DOHH2 (cell line): ENCODE results near the gene SLC43A2.

ENCODE experiments used
- H3F3A ChIP-seq: fragments of 200-600 bp; sonication (generic), shearing (Covaris generic); 2 replicates; pipeline ENCODE4 v1.6.0; 2016; ENCODE audit warnings: antibody characterized with exemption, mild to moderate bottlenecking; ENCODE audit not compliant: control insufficient read depth, insufficient read depth
- H3K27ac ChIP-seq: fragments of 200-600 bp; sonication (generic); 2 replicates; pipeline ENCODE4 v1.5.1; 2014; ENCODE audit warnings: low read depth, mild to moderate bottlenecking, low read length, moderate library complexity
- H3K27me3 ChIP-seq: fragments of 200-600 bp; sonication (generic); 2 replicates; pipeline ENCODE4 v1.6.1; 2014; ENCODE audit warnings: mild to moderate bottlenecking, low read length, mixed read lengths; ENCODE audit not compliant: control insufficient read depth
- H3K36me3 ChIP-seq: fragments of 200-600 bp; sonication (generic); 2 replicates; pipeline ENCODE4 v1.6.1; 2014; ENCODE audit warnings: mild to moderate bottlenecking, low read length, moderate library complexity, mixed read lengths; ENCODE audit not compliant: control insufficient read depth
- H3K4me1 ChIP-seq: fragments of 200-600 bp; sonication (generic); 2 replicates; pipeline ENCODE4 v1.6.1; 2014; ENCODE audit warnings: mild to moderate bottlenecking, low read length, mixed read lengths; ENCODE audit not compliant: control insufficient read depth
- H3K4me2 ChIP-seq: fragments of 200-600 bp; sonication (generic); 2 replicates; pipeline ENCODE4 v1.6.0; 2014; ENCODE audit warnings: mild to moderate bottlenecking, low read length, moderate library complexity
- H3K4me3 ChIP-seq: fragments of 200-600 bp; sonication (generic); 2 replicates; pipeline ENCODE4 v1.5.1; 2014; ENCODE audit warnings: mild to moderate bottlenecking, low read length, mixed read lengths
- H3K79me2 ChIP-seq: fragments of 200-600 bp; sonication (generic); 2 replicates; pipeline ENCODE4 v1.6.1; 2014; ENCODE audit warnings: mild to moderate bottlenecking, low read length, mixed read lengths; ENCODE audit not compliant: control insufficient read depth
- H3K9me2 ChIP-seq: fragments of 200-600 bp; sonication (generic); replicated peaks from 2 replicates; pipeline ENCODE4 v1.6.1; 2014; ENCODE audit warnings: mild to moderate bottlenecking, low read length, mixed read lengths; ENCODE audit not compliant: control insufficient read depth
- H3K9me3 ChIP-seq: fragments of 200-600 bp; sonication (generic); 2 replicates; pipeline ENCODE4 v1.6.1; 2014; ENCODE audit warnings: antibody characterized with exemption, low read length, mixed read lengths; ENCODE audit not compliant: control insufficient read depth, insufficient read depth
- H4K20me1 ChIP-seq: fragments of 200-600 bp; sonication (generic); 2 replicates; pipeline ENCODE4 v1.6.0; 2014; ENCODE audit warnings: low read depth, mild to moderate bottlenecking, antibody characterized with exemption, low read length, moderate library complexity; ENCODE audit not compliant: control insufficient read depth, insufficient read depth
- EZH2phosphoT487 ChIP-seq: fragments of 200-600 bp; sonication (generic); IDR thresholded peaks from 2 replicates; pipeline ENCODE4 v1.6.1; 2017; ENCODE audit warnings: borderline replicate concordance, mild to moderate bottlenecking, antibody characterized with exemption, low read length, moderate library complexity, mixed read lengths
- TF ChIP-seq, protein P1 (sequence below): fragments of 200-600 bp; sonication (generic); IDR thresholded peaks from one replicate; pipeline ENCODE4 v1.5.1; 2014; ENCODE audit warnings: antibody characterized with exemption, mild to moderate bottlenecking, low read depth, low read length; ENCODE audit not compliant: poor library complexity, severe bottlenecking

Gene SLC43A2

DNA sequence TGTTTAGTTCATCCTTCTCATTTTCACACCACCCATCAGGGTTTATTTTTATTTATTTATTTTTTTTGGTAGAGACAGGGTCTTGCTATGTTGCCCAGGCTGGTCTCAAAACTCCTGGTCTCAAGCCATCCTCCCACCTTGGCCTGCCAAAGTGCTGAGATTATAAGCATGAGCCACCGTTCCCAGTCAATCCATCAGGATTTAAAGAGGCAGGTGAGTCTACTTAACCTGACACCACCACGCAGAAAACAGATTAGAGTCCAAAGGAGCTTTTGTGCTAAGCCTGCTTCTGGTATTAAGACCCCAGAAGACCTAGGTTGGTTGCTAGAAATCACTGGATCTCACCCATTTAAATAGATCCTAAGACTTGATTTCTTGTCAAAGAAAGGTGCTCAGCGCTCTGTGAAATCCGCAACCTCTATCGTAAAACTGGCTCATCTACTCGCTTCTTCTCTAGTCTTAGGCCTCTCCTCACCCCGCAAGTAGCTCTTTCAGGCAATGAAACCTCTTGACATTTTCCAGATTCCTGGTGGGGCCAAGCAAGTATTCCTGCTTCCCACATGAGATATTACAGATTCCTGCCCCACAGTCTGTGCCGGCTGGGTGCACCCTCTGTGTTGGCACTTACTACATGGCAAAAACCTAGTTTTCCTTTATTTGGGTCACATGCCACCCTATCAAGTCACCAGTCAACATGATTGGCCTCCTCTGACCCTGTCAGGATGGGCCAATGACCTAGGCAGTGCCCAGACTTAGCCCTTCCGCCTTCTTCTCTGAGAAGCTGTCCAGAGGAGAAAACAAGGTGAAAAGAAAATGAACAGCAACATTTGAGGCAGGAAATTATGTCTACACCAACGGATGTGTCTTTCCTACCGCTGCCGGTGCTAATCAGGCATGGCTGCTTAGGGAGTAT, 75.0 kb downstream of the SLC43A2 start:
- Histone ChIP-seq H3K4me1 (peaks cover 25% of the 10 kb centered on the region), H3K27me3 (no peaks in the 10 kb centered on the region), H3K79me2 (peaks cover 55% of the 10 kb centered on the region), H4K20me1 (peaks cover 8% of the 10 kb centered on the region), H3K4me2 (no peak overlapping the region), H3K9me3 (no peaks in the 10 kb centered on the region), H3K4me3 (no peak overlapping the region), H3K36me3 (peaks cover 76% of the 10 kb centered on the region), H3F3A (peaks cover 9% of the 10 kb centered on the region; the same call in 1 of the 2 replicates), H3K9me2 (no peaks in the 10 kb centered on the region), H3K27ac (no peak overlapping the region)
- no peak for TF ChIP-seq EZH2phosphoT487
- TF ChIP-seq, protein P1, sequence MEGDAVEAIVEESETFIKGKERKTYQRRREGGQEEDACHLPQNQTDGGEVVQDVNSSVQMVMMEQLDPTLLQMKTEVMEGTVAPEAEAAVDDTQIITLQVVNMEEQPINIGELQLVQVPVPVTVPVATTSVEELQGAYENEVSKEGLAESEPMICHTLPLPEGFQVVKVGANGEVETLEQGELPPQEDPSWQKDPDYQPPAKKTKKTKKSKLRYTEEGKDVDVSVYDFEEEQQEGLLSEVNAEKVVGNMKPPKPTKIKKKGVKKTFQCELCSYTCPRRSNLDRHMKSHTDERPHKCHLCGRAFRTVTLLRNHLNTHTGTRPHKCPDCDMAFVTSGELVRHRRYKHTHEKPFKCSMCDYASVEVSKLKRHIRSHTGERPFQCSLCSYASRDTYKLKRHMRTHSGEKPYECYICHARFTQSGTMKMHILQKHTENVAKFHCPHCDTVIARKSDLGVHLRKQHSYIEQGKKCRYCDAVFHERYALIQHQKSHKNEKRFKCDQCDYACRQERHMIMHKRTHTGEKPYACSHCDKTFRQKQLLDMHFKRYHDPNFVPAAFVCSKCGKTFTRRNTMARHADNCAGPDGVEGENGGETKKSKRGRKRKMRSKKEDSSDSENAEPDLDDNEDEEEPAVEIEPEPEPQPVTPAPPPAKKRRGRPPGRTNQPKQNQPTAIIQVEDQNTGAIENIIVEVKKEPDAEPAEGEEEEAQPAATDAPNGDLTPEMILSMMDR: no peak

DNA sequence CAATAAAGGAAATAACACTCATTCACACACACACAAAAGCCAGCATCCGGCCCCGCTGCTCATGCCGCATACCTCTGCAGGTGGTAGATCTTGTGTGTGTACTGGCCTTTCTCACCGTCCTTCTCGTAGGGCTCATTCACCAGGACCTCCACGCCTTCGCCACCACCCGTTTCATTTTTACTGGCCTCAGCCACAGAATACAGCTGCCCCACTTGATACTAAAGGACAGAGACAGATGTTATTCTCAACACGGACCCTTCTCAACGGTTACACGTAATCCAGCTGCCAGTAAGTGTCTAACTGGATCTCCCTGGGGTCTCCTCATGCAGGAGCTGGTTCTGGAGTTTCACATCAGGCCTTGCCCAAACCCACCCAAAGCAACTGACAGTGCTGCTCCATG, 75.7 kb downstream of the SLC43A2 start:
- H3K4me1 ChIP-seq: peaks cover 25% of the 10 kb centered on the region
- H3K36me3 ChIP-seq: peaks cover 78% of the 10 kb centered on the region
- TF ChIP-seq, protein P1: no peak
- TF ChIP-seq EZH2phosphoT487: no peak
- H3F3A ChIP-seq: 0 out of 2 replicates have a peak, but pooled peaks cover 5% of the 10 kb centered on the region
- peaks cover 48% of the 10 kb centered on the region for H3K79me2 ChIP-seq
- H3K27ac ChIP-seq: no peak overlapping the region
- no peaks in the 10 kb centered on the region for H3K9me3 ChIP-seq
- H4K20me1 ChIP-seq: peaks cover 8% of the 10 kb centered on the region
- H3K4me2 ChIP-seq: no peak overlapping the region
- H3K27me3 ChIP-seq: no peaks in the 10 kb centered on the region
- no peak overlapping the region for H3K4me3 ChIP-seq
- H3K9me2 ChIP-seq: no peaks in the 10 kb centered on the region

DNA sequence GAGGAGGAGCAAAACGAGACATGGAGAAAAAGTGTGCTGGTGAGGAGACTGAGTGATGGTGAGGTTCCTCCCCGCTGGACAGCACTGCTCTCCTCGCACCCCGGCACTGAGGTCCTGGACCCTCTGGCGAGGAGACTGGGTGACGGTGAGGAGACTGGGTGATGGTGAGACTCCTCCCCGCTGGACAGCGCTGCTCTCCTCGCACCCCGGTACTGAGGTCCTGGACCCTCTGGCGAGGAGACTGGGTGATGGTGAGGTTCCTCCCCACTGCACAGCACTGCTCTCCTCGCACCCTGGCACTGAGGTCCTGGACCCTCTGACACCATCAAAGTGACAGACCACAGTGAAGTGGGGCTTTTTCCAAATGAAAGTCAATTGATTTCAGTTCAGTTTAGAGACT, 76.9 kb downstream of the SLC43A2 start:
- H3K27ac ChIP-seq: no peak overlapping the region
- H3K27me3 ChIP-seq: no peaks in the 10 kb centered on the region
- H3K79me2 ChIP-seq: peaks cover 37% of the 10 kb centered on the region
- H3F3A ChIP-seq: 0 out of 2 replicates have a peak, but pooled peaks cover 4% of the 10 kb centered on the region
- H3K4me2 ChIP-seq: no peak overlapping the region
- H3K4me1 ChIP-seq: peaks cover 15% of the 10 kb centered on the region
- H3K36me3 ChIP-seq: peaks cover 72% of the 10 kb centered on the region
- H3K9me2 ChIP-seq: no peaks in the 10 kb centered on the region
- TF ChIP-seq, protein P1: no peak
- TF ChIP-seq EZH2phosphoT487: no peak
- H4K20me1 ChIP-seq: peaks cover 8% of the 10 kb centered on the region
- no peaks in the 10 kb centered on the region for H3K9me3 ChIP-seq
- H3K4me3 ChIP-seq: no peak overlapping the region
